ENCODE results near the gene CLEC16A.
A peak's percentile ranks its signal among the peaks of the same experiment; 100 is the strongest.

CLEC16A gene

DNA sequence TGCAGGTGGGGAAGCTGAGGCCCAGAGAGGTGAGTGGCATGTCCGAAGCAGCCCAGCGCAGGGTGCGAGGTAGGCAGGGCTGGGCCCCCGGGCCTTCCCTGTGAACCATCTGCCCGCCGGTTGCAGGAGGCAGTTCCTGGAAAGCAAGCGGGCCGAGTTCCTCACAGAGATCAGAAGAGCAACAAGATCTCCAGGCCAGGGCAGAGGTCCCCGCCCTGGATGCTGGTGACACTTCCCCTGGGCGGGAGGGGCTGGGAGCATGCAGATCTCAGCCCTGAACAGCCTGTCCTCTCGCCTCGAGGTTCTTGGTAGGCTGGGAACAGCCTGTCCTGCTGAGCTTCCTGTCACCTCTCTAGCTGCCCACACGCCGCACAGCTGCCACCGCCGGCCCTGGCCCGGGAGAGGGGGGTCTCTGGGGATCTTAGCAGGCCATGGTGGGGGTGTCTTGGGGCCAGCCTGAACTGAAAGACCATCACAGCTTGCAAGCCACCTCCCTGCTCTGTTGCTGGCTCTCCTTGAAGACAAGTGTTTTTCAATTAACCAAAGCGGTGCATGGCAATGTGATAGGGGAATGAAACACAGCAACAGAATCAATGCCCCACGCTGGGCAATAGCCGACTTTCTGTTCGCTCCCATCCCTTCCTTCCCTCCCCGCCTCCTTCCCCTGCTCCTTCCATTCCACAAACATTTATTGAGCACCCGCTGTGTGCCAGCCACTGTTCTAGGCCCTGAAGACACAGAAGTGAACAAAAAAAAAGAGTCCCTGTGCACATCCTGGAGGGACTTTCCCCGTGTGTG lies 279.9 kb downstream of the CLEC16A start:
- peak; percentile 77 for DNase-seq (ENCODE audit: low spot score)

- DNase-seq (ENCODE audit: low spot score) = peak; percentile 81
Observed at GRCh38 chr16:11224894-11225676, 280.7 kb downstream of the CLEC16A start.

- DNase-seq (ENCODE audit: low spot score) = no peak
Observed at GRCh38 chr16:11225677-11226549, 281.5 kb downstream of the CLEC16A start.

DNA sequence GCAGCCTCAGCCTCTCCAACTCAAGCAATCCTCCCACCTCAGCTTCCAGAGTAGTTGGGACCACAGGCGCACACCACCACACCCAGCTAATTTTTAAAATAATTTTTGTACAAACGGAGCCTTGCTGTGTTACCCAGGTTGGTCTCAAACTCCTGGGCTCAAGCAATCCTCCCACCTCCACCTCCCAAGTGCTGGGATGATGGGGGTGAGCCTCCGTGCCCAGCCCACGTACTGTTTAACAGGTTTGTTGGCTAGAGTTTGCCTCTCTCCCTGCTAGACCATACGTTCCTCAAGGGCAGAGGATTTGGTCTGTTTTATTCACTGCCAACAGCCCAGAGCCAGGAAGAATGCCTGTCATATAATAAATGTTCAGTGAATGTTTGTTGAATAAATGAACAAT lies 285.1 kb downstream of the CLEC16A start:
- no peak for DNase-seq (ENCODE audit: low spot score)

DNA sequence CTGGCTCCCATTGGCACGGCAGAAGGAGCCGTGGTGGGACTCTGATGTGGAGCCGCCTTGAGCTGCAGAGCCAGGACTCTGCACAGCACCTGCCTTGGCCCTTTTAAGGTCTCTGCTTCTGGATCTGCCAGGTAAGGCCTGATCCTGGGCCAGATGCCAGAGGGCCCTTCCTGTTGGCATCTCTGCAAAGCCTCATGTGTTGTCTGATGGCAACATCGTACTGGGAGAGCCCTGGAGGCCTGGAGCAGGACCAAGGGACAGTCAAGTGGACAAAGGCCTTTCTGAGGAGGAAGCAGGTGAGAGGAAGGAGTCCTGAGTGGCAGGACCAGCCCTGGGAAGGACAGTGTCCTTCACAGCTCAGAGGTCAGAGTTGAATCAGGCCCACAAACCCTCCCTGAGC lies 285.5 kb downstream of the CLEC16A start:
- no peak for DNase-seq (ENCODE audit: low spot score)

- DNase-seq (ENCODE audit: low spot score) = no peak
Observed at GRCh38 chr16:11231367-11231970, 287.1 kb downstream of the CLEC16A start.
